Smooth muscle cell (in vitro differentiated cells): Measurements from ENCODE around the gene FGFR4. TPM values are rescaled to one million over a fixed set of nuclear protein-coding genes. Genes with fewer than 3 reads are reported as not detected.

Experiments
- DNase-seq: peaks from one replicate; lab custom pipeline; 2025; ENCODE audit not compliant: unreplicated experiment; lab: John Stamatoyannopoulos, UW
- H2AFZ ChIP-seq: fragments of 200-600 bp; sonication (generic); 2 replicates; pipeline ENCODE4 v1.6.0; 2016; ENCODE audit warnings: antibody characterized with exemption, low read depth, mild to moderate bottlenecking
- H3F3A ChIP-seq: fragments of 200-600 bp; sonication (generic); 2 replicates; pipeline ENCODE4 v1.6.0; 2017; ENCODE audit warnings: antibody characterized with exemption, low read depth
- H3K27ac ChIP-seq: fragments of 200-600 bp; sonication (generic); 2 replicates; pipeline ENCODE4 v1.5.1; 2016; ENCODE audit warnings: low read depth, mild to moderate bottlenecking
- H3K27me3 ChIP-seq: fragments of 200-600 bp; sonication (generic); 2 replicates; pipeline ENCODE4 v1.6.1; 2016; ENCODE audit warnings: low read depth, mild to moderate bottlenecking
- H3K36me3 ChIP-seq: fragments of 200-600 bp; sonication (generic); 2 replicates; pipeline ENCODE4 v1.5.1; 2016; ENCODE audit warnings: low read depth
- H3K4me1 ChIP-seq: fragments of 200-600 bp; sonication (generic); 2 replicates; pipeline ENCODE4 v1.5.1; 2016; ENCODE audit warnings: low read depth
- H3K4me2 ChIP-seq: fragments of 200-600 bp; sonication (generic); 2 replicates; pipeline ENCODE4 v1.6.0; 2016; ENCODE audit warnings: mild to moderate bottlenecking
- H3K4me3 ChIP-seq: fragments of 200-600 bp; sonication (generic); 2 replicates; pipeline ENCODE4 v1.5.1; 2016; ENCODE audit warnings: mild to moderate bottlenecking
- H3K79me2 ChIP-seq: fragments of 200-600 bp; sonication (generic); 2 replicates; pipeline ENCODE4 v1.6.0; 2016; ENCODE audit warnings: low read depth, mild to moderate bottlenecking
- H3K9ac ChIP-seq: fragments of 200-600 bp; sonication (generic); 2 replicates; pipeline ENCODE4 v1.6.0; 2016; ENCODE audit warnings: low read depth
- H3K9me3 ChIP-seq: fragments of 200-600 bp; sonication (generic); replicated peaks from 2 replicates; pipeline ENCODE4 v1.5.1; 2016; ENCODE audit warnings: low read depth
- H4K20me1 ChIP-seq: fragments of 200-600 bp; sonication (generic); 2 replicates; pipeline ENCODE4 v1.6.0; 2016; ENCODE audit warnings: low read depth
- WGBS: methylation state at CpG from one replicate; pipeline ENCODE4 v1.1.7; 2016; ENCODE audit warnings: low lambda C conversion rate; 5-methylcytosine and 5-hydroxymethylcytosine counted together
- polyA plus RNA-seq: library from polyadenylated mRNA; unstranded; fragments of >200 nt; fragmentation: Nextera tagmentation; extraction: Ambion mirVana; gene quantifications from 2 replicates; pipeline ENCODE4 v1.2.1, GENCODE V29; 2016
- total RNA-seq: library from RNA; depleted of rRNA; stranded (reverse); fragments of >200 nt; gene quantifications from 2 replicates; pipeline ENCODE4 v1.2.3, GENCODE V29; 2014
- TF ChIP-seq, protein P1 (sequence below): fragments of 200-600 bp; sonication (generic); IDR thresholded peaks from 2 replicates; pipeline ENCODE4 v1.5.1; 2017; ENCODE audit warnings: borderline replicate concordance, mild to moderate bottlenecking, antibody characterized with exemption; ENCODE audit not compliant: insufficient read depth, poor library complexity, severe bottlenecking

FGFR4 gene
- total and polyA plus RNA-seq, 2 experiments from 2014 or later, result 0.90 to 1.1 TPM

DNA sequence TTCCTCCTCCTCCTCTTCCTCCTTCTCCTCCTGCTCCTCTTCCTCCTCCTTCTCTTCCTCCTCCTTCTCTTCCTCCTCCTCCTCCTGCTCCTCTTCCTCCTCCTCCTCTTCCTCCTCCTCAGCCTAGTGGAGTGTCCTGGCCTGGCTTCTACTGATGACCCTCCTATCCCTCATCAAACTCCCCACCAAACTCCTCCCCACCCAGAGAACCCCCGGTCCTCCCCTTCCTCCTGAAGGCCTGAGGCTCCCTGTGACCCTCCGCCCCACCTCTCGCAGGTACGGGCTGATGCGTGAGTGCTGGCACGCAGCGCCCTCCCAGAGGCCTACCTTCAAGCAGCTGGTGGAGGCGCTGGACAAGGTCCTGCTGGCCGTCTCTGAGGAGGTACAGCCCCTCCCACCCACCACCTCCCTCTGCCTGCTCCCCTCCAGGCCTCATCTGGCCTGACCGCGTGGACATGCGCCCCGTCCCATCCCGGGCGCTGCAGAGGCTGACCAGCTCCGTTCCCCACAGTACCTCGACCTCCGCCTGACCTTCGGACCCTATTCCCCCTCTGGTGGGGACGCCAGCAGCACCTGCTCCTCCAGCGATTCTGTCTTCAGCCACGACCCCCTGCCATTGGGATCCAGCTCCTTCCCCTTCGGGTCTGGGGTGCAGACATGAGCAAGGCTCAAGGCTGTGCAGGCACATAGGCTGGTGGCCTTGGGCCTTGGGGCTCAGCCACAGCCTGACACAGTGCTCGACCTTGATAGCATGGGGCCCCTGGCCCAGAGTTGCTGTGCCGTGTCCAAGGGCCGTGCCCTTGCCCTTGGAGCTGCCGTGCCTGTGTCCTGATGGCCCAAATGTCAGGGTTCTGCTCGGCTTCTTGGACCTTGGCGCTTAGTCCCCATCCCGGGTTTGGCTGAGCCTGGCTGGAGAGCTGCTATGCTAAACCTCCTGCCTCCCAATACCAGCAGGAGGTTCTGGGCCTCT is 10.6 kb downstream of the FGFR4 start:
- DNase-seq, result no peak
- Histone ChIP-seq H3F3A (no peaks in the 10 kb centered on the region), H3K4me3 (no peak overlapping the region), H3K27ac (no peak overlapping the region), H3K27me3 (no peaks in the 10 kb centered on the region), H2AFZ (no peak overlapping the region), H4K20me1 (no peaks in the 10 kb centered on the region), H3K36me3 (no peaks in the 10 kb centered on the region), H3K79me2 (no peaks in the 10 kb centered on the region), H3K4me1 (peaks cover 5% of the 10 kb centered on the region), H3K9ac (no peak overlapping the region), H3K9me3 (no peaks in the 10 kb centered on the region), H3K4me2 (no peak overlapping the region)
- TF ChIP-seq, protein P1, sequence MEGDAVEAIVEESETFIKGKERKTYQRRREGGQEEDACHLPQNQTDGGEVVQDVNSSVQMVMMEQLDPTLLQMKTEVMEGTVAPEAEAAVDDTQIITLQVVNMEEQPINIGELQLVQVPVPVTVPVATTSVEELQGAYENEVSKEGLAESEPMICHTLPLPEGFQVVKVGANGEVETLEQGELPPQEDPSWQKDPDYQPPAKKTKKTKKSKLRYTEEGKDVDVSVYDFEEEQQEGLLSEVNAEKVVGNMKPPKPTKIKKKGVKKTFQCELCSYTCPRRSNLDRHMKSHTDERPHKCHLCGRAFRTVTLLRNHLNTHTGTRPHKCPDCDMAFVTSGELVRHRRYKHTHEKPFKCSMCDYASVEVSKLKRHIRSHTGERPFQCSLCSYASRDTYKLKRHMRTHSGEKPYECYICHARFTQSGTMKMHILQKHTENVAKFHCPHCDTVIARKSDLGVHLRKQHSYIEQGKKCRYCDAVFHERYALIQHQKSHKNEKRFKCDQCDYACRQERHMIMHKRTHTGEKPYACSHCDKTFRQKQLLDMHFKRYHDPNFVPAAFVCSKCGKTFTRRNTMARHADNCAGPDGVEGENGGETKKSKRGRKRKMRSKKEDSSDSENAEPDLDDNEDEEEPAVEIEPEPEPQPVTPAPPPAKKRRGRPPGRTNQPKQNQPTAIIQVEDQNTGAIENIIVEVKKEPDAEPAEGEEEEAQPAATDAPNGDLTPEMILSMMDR, result no peak
- 96% methylated on average over 22 of the region's 30 CpGs for WGBS

DNA sequence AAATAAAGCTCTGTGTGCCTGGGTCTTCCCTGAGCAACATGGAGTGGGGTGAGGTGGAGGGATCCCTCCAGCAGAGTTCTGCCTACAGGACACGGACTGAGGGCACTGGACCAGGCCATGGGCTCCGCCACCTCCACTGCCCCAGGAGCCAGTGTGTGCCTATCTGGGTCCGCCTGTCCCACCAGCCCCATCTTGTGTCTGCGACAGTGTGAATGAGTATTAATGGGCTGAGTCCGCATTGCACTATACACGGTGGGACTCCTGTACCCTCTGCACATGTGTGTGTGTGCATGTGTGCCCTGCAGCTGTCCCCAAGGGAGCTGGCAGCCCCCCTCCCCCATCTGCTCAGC is 11.4 kb downstream of the FGFR4 start:
- no peak overlapping the region for H3K9ac ChIP-seq

DNA sequence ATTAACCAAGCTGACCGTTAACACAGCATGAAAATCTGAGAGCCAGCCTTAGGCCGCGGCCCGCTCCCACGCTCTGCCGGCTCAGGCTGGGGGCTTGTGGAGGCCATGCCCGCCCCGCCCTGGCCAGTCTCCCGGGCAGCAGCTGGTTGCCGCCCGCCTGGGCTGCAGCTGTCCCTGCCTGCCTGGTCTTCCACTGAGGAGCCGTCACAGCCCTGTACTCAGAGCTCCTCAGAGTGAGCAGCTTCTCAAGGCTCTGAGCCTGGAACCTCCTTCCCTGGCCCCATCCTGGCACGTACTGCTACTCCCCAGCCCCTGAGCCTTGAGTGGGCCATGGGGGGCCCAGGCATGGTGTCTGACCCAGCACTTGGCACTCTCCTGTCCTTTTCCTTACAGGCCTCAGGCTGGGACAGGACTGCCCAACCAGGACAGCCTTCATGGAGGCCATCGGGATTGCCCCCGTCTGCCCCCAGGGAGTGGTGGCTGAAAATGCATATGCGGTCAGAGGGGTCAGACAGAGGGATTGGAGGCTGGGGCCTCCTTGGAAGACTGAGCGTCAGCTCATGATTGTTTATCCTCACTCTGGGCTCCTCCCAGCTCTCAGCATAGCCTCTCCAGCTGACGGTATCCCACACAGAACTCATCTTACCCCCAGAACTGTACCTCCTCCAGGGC is 11.9 kb downstream of the FGFR4 start:
- Histone ChIP-seq H3F3A (no peaks in the 10 kb centered on the region), H3K9me3 (no peaks in the 10 kb centered on the region), H4K20me1 (no peaks in the 10 kb centered on the region), H3K27ac (no peak overlapping the region), H2AFZ (no peak overlapping the region), H3K4me1 (peaks cover 5% of the 10 kb centered on the region), H3K27me3 (no peaks in the 10 kb centered on the region), H3K79me2 (no peaks in the 10 kb centered on the region), H3K4me3 (no peak overlapping the region), H3K9ac (no peak overlapping the region), H3K4me2 (no peak overlapping the region), H3K36me3 (no peaks in the 10 kb centered on the region)
- DNase-seq, result no peak
- TF ChIP-seq, protein P1, result no peak
- 86% methylated on average over 18 of the region's 18 CpGs for WGBS

More for the DNA sequence above, 11.4 kb downstream of the FGFR4 start:
- Histone ChIP-seq H3K4me3 (no peak overlapping the region), H3K4me2 (no peak overlapping the region), H4K20me1 (no peaks in the 10 kb centered on the region), H3K36me3 (no peaks in the 10 kb centered on the region), H3K27ac (no peak overlapping the region), H3K79me2 (no peaks in the 10 kb centered on the region), H3K9me3 (no peaks in the 10 kb centered on the region), H3F3A (no peaks in the 10 kb centered on the region), H3K27me3 (no peaks in the 10 kb centered on the region), H3K4me1 (peaks cover 5% of the 10 kb centered on the region), H2AFZ (no peak overlapping the region)
- WGBS, result 93% methylated on average over 6 of the region's 6 CpGs
- DNase-seq, result no peak
- TF ChIP-seq, protein P1, result no peak
